ENCODE data around the gene ATP5MC3. TPM values are rescaled to one million over a fixed set of nuclear protein-coding genes. Genes with fewer than 3 reads are reported as not detected.

The ATP5MC3 gene
- total and polyA plus RNA-seq, 2 of the 13 experiments (the other 11 are each of a cell fraction or from before 2014, with no cell fraction given), result 676 to 1,007 TPM

DNA sequence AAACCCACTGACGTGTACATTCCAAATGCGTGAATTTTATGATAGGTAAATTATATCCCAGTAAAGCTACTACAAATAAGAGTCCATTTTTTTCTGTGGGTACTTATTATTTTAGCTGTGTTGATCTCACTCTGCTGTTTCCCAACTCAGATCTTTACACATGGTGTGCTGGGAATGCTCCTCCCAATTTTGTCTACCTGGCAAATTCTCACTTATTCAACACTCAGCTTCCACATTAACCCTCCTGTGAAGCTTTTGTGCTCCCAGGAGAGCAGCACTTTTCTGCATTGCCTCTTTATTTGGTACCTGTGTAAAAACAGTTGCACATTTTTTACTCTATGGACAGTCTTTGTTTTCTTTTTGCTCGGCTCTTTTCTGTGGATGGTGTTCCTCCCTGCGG is 38.6 kb upstream of the ATP5MC3 start (continued):
- no peak for TF ChIP-seq ZNF503 (CRISPR knock-in tag; IDR thresholded peaks at IDR 0.05)
- no peak for TF ChIP-seq RFX1 (IDR thresholded peaks at IDR 0.05)
- TF ChIP-seq PAWR (CRISPR knock-in tag; IDR thresholded peaks at IDR 0.05; ENCODE audit: borderline replicate concordance), result no peak
- TF ChIP-seq MAFF (IDR thresholded peaks at IDR 0.05; ENCODE audit: low read depth, low read length), result peak; percentile 80
- TF ChIP-seq HNRNPK (IDR thresholded peaks at IDR 0.05; ENCODE audit: low read depth, low read length, poor library complexity, severe bottlenecking), result no peak
- TF ChIP-seq ERF (CRISPR knock-in tag; IDR thresholded peaks at IDR 0.05), result no peak
- no peak for TF ChIP-seq CBX5 (CRISPR knock-in tag; IDR thresholded peaks at IDR 0.05; ENCODE audit: borderline replicate concordance)
- TF ChIP-seq TEAD3 (CRISPR knock-in tag; optimal IDR thresholded peaks at IDR 0.05; ENCODE audit: borderline replicate concordance), result no peak
- TF ChIP-seq ZNF343 (CRISPR knock-in tag; IDR thresholded peaks at IDR 0.05), result no peak
- TF ChIP-seq, protein P1, sequence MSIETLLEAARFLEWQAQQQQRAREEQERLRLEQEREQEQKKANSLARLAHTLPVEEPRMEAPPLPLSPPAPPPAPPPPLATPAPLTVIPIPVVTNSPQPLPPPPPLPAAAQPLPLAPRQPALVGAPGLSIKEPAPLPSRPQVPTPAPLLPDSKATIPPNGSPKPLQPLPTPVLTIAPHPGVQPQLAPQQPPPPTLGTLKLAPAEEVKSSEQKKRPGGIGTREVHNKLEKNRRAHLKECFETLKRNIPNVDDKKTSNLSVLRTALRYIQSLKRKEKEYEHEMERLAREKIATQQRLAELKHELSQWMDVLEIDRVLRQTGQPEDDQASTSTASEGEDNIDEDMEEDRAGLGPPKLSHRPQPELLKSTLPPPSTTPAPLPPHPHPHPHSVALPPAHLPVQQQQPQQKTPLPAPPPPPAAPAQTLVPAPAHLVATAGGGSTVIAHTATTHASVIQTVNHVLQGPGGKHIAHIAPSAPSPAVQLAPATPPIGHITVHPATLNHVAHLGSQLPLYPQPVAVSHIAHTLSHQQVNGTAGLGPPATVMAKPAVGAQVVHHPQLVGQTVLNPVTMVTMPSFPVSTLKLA (IDR thresholded peaks at IDR 0.05), result no peak
- no peak for TF ChIP-seq DPF2 (CRISPR knock-in tag; IDR thresholded peaks at IDR 0.05; ENCODE audit: borderline replicate concordance, low read depth)
- TF ChIP-seq MAFK (conservative IDR thresholded peaks at IDR 0.05 in 1 of 2, IDR thresholded peaks at IDR 0.05 in 1 of 2; ENCODE audit: low read length in 2 of 2), result peak; percentile 85 to 86

DNA sequence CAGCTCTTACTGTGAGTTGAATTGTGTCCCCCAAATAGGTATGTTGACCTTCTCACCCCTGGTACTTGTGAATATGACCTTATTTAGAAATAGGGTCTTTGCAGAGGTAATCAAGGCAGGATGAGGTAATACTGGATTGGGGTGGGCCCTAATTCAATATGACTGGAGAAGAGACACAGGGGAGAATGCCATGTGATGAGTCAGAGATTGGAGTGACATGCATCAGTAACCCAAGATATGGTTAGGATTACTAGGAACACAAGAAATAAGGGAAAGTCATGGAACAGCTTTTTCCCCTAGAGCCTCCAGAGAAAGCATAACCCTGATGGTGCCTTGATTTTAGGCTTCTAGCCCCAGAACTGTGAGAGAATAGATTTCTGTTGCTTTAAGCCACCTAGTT is 37.0 kb upstream of the ATP5MC3 start:
- Histone ChIP-seq H3K4me2 (ENCODE audit: low read depth, low read length) (no peak overlapping the region), H2AFZ (ENCODE audit: low read length) (no peak overlapping the region), H3K4me1 (ENCODE audit: insufficient read depth, low read length) (no peaks in the 10 kb centered on the region), H3K79me2 (ENCODE audit: insufficient read depth, low read length) (no peaks in the 10 kb centered on the region), H3K9me3 (ENCODE audit: low read length) (no peaks in the 10 kb centered on the region), H4K20me1 (ENCODE audit: insufficient read depth, low read length) (no peaks in the 10 kb centered on the region), H3K36me3 (replicated peaks in 1 of 2; ENCODE audit: control insufficient read depth in 1 of 2, insufficient read depth in 2 of 2, low read length in 2 of 2) (no peaks in the 10 kb centered on the region), H3K4me3 (replicated peaks in 1 of 3; ENCODE audit: insufficient read depth in 1 of 3, low read depth in 2 of 3, low read length in 3 of 3) (no peak overlapping the region), H3K27ac (ENCODE audit: extremely low read length, insufficient read depth, low read length) (no peak overlapping the region), H3K9ac (ENCODE audit: insufficient read depth, low read depth, low read length) (no peak overlapping the region), H3K27me3 (ENCODE audit: control insufficient read depth in 1 of 2, insufficient read depth in 2 of 2, low read length in 2 of 2) (no peaks in the 10 kb centered on the region)
- intact Hi-C loops (cut with micrococcal nuclease; ENCODE audit: unreplicated experiment), result no loop called here
- DNase-seq (ENCODE audit: low spot score), result no peak
- ChIA-PET POLR2A (no interaction called here), CTCF (ENCODE audit: low intra/inter-chr PET ratio, low total read pairs) (no interaction called here)
- in situ Hi-C loops (cut with HindIII; ENCODE audit: extremely low pct_ligation_motif_present, low pct_unique_long_range_greater_than_20kb), result no loop called here
- no peak for FAIRE-seq
- ATAC-seq, result no peak
- BruUV-seq (replicated peaks), result no TSS peak
- TF ChIP-seq JUNB (CRISPR knock-in tag; IDR thresholded peaks at IDR 0.05; ENCODE audit: borderline replicate concordance) (no peak), DPF2 (CRISPR knock-in tag; IDR thresholded peaks at IDR 0.05; ENCODE audit: borderline replicate concordance, low read depth) (no peak), ZNF329 (CRISPR knock-in tag; IDR thresholded peaks at IDR 0.05; ENCODE audit: low read depth) (no peak), CAMTA2 (CRISPR knock-in tag; IDR thresholded peaks at IDR 0.05; ENCODE audit: borderline replicate concordance) (no peak), ZSCAN9 (CRISPR knock-in tag; IDR thresholded peaks at IDR 0.05; ENCODE audit: borderline replicate concordance) (no peak), POLR2A (IDR thresholded peaks at IDR 0.05; ENCODE audit: insufficient read depth in 1 of 2, low read depth in 2 of 2, low read length in 2 of 2) (no peak), ZNF879 (CRISPR knock-in tag; IDR thresholded peaks at IDR 0.05) (no peak), CBFB (CRISPR knock-in tag; IDR thresholded peaks at IDR 0.05) (no peak)
